GM19193 (cell line): ENCODE data around the gene CDH6.

Experiments
- POLR2A ChIP-seq: IDR thresholded peaks from 4 replicates; pipeline ENCODE4 v1.6.1; 2011; ENCODE audit not compliant: insufficient read depth, insufficient read length; ENCODE audit errors: extremely low read depth

CDH6 gene

DNA sequence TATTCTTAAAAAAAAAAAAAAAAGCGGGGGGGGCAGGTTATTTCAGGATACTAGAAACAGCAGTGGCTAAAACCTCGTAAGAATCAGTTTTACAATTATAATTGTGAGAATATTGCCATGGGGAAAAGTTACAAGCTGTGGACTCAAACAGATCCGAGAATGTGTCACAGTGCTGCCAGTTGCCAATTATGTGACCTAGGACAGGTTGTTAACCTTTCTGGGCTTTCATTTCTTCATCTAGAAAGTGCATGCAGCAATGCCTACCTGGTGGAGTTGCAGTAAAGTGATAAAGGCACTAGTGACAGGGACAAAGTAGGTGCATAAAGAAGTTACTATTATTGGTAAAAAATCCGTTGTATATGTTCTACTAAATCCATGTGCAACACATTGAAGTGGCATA, 75.8 kb downstream of the CDH6 start:
- no peak for TF ChIP-seq POLR2A

DNA sequence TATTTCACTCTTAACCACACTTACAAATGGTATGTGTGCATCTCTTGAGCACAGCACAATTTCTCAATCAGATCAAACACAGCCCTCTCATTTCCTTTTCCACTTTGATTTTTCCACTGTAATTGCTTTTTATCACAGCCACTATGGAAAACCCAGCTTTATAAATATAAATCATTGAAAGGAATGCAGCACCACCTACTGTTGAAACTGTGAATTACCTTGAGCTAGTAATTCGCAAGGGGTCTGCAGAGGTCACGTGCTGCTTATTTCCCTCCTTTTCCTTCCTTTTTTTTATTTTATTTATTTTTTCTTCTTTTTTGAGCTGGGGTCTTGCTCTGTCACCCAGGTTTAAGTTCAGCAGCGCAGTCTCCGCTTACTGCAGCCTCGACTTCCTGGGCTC, 76.9 kb downstream of the CDH6 start:
- TF ChIP-seq POLR2A: no peak

DNA sequence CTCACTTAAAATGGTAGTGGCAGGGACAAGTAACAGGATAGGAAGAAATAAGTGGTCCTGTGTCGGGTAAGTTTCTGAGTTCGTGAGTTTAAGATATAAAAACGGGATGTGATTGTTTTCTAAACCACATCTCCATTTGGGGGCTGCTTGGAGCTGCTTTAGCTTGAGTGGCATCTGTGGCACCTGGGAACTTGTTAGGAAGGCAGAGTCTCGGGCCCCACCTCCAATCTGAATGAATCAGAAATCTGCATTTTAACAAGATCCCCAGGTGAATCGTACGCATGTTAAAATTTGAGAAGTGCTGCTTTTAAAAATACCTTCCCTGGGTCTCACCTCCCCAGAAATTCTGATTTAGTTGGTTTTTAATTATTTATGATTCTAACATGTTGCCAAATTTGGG, 78.1 kb downstream of the CDH6 start:
- TF ChIP-seq POLR2A: no peak

DNA sequence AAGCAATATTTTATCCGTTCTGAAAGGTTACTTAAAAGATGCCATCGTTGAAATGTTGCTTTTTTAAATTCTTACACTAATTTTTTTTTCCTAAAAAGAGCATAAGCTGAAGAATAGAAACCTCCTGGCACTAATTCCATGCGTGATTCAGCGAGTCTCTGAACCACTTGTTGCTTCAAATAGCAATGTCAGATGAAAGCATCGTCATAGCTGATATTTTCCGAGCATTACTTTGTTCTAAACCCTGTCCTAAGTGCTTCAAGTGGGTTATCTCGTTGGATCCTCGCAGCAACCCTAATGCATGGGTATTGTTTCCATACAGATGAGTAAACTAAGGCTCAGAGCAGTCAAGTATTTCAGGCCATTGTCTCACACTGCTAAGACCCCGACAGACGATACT, 79.7 kb downstream of the CDH6 start:
- no peak for TF ChIP-seq POLR2A

DNA sequence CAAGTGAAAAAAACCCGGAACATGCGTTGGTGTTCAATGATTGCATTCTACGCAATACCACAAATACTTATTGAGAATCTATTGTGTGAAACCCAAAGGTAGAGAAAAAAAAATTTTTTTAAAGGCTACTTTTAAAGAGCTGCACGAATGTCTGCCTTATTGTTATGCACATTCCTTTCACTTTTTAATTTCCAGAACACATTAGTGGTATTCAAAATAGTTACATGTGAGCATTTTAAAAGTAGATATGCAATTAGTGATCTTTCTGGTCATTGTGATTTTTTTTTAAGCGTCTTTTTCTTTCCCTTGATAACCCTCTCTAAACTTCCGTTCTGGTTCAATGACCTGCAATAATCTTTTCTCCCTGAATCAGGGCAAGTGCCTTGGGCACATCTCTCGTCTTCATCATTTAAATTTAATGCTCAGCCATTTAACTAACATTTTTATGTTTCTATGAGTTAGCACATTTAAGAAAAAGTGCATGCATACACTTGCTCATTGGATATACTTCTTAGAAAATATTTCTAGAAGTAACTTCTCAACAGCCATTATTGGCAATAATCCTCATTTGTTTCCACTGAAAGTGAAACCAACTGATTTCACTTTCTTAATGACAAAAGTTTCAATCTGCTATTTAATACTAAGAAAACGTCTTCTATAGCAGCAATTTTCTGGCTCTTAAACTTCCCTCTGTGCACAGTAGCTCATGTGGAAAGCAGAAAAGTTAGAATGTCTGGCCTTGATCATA, 80.3 kb downstream of the CDH6 start:
- no peak for TF ChIP-seq POLR2A

DNA sequence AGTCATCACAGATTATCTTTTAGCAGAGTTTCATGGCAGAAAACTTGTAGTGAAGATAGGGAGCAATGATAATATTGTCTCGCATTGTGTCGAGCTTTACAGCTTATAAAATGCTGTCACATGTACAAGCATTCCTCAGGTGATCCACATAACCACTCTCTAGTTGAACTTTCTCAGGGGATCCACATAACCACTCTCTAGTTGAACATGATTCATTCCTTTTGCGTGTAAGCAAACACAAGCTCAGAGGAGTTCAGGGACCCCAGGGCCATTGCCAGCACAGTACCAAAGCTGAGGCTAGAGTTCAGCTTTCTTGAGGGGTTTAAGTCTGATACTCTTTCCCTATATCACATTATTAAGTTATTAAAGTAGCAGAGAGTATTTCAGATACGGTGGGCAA, 86.7 kb downstream of the CDH6 start:
- no peak for TF ChIP-seq POLR2A

DNA sequence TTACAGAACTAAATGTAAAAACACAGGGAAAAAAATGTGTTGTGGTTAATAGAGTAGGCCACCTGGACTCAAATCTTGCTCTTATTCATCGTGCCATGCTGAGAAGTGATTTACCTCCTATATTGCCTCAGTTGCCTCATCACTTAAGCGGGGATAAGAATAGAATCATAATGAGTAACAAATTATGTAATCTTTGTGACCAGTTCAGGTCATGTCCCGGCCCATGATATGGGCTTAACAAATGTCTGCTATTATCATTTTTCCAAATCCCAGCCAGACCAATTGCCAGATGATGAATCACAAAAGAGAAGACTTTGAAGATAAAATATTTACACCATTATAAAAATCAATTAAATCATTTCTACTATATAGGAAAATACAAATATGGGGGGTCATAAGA, 89.8 kb downstream of the CDH6 start:
- no peak for TF ChIP-seq POLR2A

DNA sequence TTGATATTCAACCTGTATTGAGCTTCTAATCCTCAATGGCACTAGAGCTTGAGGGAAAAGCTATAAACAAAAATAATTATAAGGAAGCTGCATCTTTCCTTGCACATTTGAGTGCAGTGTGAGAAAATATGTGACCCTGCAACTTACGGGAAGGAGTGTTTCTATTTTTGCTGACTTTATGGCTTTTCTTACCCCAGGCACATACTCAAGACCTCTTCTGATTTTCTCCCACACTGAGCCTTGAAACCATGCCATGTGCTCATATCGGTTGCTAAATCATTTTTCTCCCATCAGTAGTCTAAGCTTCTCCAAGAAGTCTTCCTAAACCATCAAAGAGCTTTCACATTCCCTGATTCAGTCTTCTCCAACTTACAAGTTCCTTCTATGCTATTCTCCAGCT, 91.5 kb downstream of the CDH6 start:
- no peak for TF ChIP-seq POLR2A

DNA sequence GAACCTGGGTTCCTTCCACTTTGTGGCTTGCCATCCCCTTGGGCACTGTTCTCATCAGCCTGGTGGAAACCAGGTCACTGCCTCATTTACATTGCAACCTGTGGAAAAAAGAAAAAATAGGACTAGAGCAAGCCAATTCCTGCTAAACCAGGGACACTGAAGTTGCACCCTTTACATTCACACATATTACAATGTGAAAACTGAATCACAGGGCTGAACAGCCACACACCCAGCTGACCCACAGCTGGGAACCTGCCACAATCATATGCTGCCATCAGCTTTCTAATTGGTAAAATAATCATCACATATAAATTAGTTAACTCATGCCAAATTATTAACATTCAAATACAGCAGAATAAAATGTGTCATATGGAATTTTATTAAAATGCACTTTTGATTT, 94.5 kb downstream of the CDH6 start:
- no peak for TF ChIP-seq POLR2A

DNA sequence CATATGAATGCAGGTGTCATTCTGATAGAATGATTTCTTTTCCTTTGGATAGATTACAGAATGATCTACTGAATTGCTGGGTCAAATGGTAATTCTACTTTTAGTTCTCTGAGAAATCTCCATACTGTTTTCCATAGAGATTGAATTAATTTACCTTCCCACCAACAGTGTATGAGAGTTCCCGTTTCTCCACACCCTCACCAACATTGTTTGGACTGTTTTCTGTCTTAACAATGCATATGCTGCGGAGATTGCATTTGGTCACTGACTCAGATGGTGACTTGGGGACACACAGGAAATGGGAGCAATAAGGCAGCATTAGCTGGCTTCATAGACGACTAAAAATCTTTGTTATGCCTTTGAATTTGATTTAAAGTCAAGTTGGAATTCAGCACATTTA, 95.9 kb downstream of the CDH6 start:
- TF ChIP-seq POLR2A: no peak

DNA sequence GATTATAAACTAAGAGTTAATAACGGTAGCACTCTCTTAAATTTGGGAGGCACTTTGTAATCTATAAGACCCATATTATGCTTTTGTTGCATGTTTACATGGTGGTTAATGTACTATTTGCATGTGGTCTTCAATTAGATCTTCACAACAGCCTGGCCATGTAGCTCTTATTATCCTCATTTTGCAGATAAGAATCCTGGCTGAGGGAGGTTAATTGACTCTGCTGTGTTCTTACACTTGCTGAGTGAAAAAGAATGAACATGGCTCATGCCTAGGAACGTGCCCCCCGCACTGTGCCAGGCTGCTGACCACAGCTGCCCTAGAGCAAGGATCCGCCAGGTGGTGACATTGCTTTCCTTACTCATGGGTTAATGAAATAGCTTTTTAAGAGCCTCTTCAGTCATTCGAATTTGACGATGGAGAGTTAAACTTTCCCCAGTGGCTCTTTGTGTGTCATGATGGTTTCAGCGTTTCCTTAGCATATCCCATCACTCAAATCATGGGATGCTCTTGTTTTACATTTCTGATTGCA, 97.9 kb downstream of the CDH6 start:
- no peak for TF ChIP-seq POLR2A

DNA sequence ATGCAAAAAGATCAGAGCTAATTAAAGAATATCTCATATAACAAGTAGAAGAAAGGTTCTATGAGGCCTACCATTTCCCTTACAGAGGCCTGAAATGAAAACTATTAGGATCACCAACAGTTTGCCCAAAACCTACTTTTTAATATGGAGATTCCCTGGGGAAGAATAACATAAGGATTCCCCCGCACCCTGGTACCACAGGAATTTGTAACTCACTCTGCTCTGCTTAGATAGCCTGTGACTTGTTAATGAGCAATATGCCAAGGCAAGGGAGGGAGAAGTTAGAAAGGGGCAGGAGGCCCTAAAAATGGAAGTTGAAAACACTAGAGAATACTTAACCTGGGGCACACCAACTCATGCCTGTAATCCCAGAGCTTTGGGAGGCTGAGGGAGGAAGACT, 107.0 kb downstream of the CDH6 start:
- TF ChIP-seq POLR2A: no peak

DNA sequence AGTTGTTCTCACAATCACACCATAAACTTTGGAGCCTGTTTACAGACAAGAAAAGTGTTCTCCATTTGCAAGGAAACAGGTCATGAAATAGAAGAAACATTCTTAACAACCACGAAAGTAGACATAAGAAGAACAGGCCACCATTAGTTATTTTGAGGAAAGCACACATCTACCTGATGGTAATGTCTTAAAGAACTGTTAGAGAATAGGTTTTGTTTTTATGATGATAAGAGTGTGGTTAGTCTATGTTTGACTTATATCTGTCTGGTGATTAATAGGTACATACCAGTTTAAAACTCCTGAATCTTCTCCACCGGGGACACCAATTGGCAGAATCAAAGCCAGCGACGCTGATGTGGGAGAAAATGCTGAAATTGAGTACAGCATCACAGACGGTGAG, 108.3 kb downstream of the CDH6 start:
- no peak for TF ChIP-seq POLR2A

DNA sequence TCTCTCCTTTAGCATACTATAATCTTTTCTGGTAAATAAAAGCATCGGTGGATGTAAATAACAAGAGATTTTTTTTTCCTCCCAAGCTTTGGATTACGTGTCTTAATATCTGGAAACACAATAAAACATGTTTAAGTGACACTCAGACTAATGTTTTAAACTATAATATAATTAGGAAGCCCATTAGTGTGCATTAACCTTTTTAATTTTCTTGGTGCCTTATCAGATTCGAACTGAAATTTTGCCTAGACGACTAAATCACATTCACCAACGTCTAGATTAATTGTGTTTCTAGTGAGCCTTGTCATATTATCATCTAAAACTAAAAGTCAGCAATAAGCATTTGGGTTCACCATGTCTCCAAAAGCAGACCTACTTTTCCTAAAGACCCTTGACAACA, 110.2 kb downstream of the CDH6 start:
- no peak for TF ChIP-seq POLR2A

DNA sequence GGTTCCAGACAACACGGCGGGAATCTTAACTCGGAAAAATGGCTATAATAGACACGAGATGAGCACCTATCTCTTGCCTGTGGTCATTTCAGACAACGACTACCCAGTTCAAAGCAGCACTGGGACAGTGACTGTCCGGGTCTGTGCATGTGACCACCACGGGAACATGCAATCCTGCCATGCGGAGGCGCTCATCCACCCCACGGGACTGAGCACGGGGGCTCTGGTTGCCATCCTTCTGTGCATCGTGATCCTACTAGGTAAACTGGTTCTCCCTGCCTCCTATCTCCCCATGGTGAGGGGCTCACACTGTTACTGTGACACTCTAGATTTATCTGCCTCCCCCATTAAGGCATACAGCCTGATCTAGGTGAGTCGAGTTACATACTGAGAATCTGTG, 124.2 kb downstream of the CDH6 start:
- no peak for TF ChIP-seq POLR2A

DNA sequence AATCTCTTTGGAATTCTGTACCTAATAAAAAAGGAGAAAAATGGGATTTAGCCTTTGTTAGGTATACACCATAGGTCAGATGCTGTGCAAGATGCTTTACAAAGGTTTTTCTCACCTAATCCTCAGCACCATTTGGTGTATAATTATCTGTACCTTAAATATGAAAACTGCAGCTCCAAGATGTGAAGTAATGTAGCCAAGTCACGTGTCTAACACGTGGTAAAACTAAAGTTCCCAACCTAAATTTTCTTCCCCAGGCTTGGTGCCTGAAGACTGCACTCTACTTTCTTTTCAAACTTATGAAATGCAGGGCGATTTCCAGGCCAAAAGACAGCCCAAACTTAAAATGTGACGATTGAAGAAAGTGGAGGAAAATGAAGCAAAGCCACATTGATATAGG, 125.8 kb downstream of the CDH6 start:
- no peak for TF ChIP-seq POLR2A

DNA sequence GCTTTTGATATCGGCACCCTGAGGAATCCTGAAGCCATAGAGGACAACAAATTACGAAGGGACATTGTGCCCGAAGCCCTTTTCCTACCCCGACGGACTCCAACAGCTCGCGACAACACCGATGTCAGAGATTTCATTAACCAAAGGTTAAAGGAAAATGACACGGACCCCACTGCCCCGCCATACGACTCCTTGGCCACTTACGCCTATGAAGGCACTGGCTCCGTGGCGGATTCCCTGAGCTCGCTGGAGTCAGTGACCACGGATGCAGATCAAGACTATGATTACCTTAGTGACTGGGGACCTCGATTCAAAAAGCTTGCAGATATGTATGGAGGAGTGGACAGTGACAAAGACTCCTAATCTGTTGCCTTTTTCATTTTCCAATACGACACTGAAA, 129.5 kb downstream of the CDH6 start:
- TF ChIP-seq POLR2A: no peak
